ENCODE data around the gene KIF16B.

KIF16B gene

DNA sequence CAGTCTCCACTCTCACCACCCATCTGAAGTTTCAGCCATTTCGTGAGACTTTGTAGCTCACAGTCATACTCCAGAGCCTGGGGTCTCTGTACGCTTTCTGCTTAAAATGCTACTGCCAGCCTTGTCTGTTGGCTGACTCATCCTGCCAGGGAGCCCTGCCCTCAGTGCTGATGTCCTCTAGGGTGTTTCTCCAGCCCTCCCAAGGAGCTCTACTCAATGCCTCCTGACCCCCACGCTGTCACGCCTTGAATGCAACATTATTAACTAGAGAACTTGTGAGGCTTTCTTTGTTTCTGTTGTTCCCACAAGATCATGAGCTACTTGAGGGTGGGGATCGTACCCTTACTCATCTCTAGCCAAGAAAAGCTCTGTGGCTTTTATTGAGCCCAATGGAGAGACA, 20.1 kb downstream of the KIF16B start:
- TF ChIP-seq ISL1 (CRISPR knock-in tag; IDR thresholded peaks at IDR 0.05) = no peak
- no peak for TF ChIP-seq PPARA (CRISPR knock-in tag; IDR thresholded peaks at IDR 0.05; ENCODE audit: borderline replicate concordance)
- no peak for ATAC-seq

DNA sequence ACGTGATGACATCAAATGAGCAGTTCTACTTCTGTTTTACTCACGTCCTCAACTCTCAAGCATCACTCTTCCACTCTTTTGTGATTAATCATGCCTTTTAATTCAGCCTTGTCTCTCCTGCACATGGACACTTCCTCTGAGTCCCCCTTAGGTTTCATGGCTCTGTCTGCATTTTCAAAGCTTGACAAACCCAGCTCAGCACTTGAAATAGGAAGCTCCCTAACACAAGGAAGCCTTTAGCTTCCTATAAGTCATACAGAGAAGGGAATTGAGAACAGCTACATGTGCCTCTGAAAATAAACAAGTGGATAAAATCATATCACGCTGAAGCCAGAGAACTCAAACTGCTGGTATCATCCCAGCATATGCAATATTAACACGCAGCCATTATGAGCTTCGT, 21.2 kb downstream of the KIF16B start:
- TF ChIP-seq ZC3H10 (CRISPR knock-in tag; IDR thresholded peaks at IDR 0.05) (no peak), RARB (CRISPR knock-in tag; IDR thresholded peaks at IDR 0.05) (no peak), ZFP30 (CRISPR knock-in tag; IDR thresholded peaks at IDR 0.05) (no peak), ESRRG (CRISPR knock-in tag; IDR thresholded peaks at IDR 0.05) (no peak), TCF4 (CRISPR knock-in tag; IDR thresholded peaks at IDR 0.05; ENCODE audit: borderline replicate concordance) (no peak), GLIS3 (CRISPR knock-in tag; IDR thresholded peaks at IDR 0.05) (no peak), ARNTL (CRISPR knock-in tag; IDR thresholded peaks at IDR 0.05; ENCODE audit: borderline replicate concordance, low read depth) (no peak), PPARA (CRISPR knock-in tag; IDR thresholded peaks at IDR 0.05; ENCODE audit: borderline replicate concordance) (no peak), ZNF565 (CRISPR knock-in tag; conservative IDR thresholded peaks at IDR 0.05; ENCODE audit: low read depth) (no peak), BACH2 (CRISPR knock-in tag; IDR thresholded peaks at IDR 0.05; ENCODE audit: borderline replicate concordance) (no peak), CSRNP3 (CRISPR knock-in tag; IDR thresholded peaks at IDR 0.05) (no peak), TOX (CRISPR knock-in tag; IDR thresholded peaks at IDR 0.05; ENCODE audit: borderline replicate concordance) (no peak), ISL1 (CRISPR knock-in tag; IDR thresholded peaks at IDR 0.05) (no peak), PATZ1 (CRISPR knock-in tag; IDR thresholded peaks at IDR 0.05; ENCODE audit: borderline replicate concordance) (no peak)
- TF ChIP-seq, protein P1, sequence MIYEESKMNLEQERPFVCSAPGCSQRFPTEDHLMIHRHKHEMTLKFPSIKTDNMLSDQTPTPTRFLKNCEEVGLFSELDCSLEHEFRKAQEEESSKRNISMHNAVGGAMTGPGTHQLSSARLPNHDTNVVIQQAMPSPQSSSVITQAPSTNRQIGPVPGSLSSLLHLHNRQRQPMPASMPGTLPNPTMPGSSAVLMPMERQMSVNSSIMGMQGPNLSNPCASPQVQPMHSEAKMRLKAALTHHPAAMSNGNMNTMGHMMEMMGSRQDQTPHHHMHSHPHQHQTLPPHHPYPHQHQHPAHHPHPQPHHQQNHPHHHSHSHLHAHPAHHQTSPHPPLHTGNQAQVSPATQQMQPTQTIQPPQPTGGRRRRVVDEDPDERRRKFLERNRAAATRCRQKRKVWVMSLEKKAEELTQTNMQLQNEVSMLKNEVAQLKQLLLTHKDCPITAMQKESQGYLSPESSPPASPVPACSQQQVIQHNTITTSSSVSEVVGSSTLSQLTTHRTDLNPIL (CRISPR knock-in tag; IDR thresholded peaks at IDR 0.05; ENCODE audit: low read depth) = no peak
- TF ChIP-seq, protein P2, sequence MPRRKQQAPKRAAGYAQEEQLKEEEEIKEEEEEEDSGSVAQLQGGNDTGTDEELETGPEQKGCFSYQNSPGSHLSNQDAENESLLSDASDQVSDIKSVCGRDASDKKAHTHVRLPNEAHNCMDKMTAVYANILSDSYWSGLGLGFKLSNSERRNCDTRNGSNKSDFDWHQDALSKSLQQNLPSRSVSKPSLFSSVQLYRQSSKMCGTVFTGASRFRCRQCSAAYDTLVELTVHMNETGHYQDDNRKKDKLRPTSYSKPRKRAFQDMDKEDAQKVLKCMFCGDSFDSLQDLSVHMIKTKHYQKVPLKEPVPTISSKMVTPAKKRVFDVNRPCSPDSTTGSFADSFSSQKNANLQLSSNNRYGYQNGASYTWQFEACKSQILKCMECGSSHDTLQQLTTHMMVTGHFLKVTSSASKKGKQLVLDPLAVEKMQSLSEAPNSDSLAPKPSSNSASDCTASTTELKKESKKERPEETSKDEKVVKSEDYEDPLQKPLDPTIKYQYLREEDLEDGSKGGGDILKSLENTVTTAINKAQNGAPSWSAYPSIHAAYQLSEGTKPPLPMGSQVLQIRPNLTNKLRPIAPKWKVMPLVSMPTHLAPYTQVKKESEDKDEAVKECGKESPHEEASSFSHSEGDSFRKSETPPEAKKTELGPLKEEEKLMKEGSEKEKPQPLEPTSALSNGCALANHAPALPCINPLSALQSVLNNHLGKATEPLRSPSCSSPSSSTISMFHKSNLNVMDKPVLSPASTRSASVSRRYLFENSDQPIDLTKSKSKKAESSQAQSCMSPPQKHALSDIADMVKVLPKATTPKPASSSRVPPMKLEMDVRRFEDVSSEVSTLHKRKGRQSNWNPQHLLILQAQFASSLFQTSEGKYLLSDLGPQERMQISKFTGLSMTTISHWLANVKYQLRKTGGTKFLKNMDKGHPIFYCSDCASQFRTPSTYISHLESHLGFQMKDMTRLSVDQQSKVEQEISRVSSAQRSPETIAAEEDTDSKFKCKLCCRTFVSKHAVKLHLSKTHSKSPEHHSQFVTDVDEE (CRISPR knock-in tag; IDR thresholded peaks at IDR 0.05) = no peak
- ATAC-seq = no peak

DNA sequence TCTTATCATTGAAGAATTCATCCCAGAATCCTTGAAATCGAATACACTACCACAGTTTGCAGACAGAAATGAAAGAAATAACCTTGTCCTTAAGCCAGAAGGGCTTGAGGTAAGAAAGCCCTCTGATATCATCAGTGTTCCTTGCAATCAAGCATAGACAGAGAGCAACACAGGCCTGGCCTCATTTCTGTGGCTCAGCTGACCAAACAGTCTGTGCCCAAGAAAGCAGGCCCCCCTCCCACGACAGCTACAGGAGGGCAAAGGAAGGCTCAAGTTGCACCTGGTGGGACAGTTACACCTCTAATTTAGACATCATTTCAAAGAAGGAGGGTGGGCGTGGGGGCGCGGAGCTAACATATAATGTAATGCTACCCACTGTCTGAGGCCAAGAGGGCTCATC, 21.6 kb downstream of the KIF16B start:
- TF ChIP-seq GLIS3 (CRISPR knock-in tag; IDR thresholded peaks at IDR 0.05) = no peak
- no peak for TF ChIP-seq POU6F1 (CRISPR knock-in tag; IDR thresholded peaks at IDR 0.05; ENCODE audit: borderline replicate concordance, low read depth)
- TF ChIP-seq TOX (CRISPR knock-in tag; IDR thresholded peaks at IDR 0.05; ENCODE audit: borderline replicate concordance) = no peak
- TF ChIP-seq PATZ1 (CRISPR knock-in tag; IDR thresholded peaks at IDR 0.05; ENCODE audit: borderline replicate concordance) = no peak
- no peak for TF ChIP-seq ZNF8 (CRISPR knock-in tag; IDR thresholded peaks at IDR 0.05)
- TF ChIP-seq BACH2 (CRISPR knock-in tag; IDR thresholded peaks at IDR 0.05; ENCODE audit: borderline replicate concordance) = no peak
- no peak for TF ChIP-seq ZNF70 (CRISPR knock-in tag; IDR thresholded peaks at IDR 0.05)
- no peak for TF ChIP-seq ARNTL (CRISPR knock-in tag; IDR thresholded peaks at IDR 0.05; ENCODE audit: borderline replicate concordance, low read depth)
- no peak for TF ChIP-seq ZFP3 (CRISPR knock-in tag; IDR thresholded peaks at IDR 0.05)
- TF ChIP-seq, protein P1 (CRISPR knock-in tag; IDR thresholded peaks at IDR 0.05; ENCODE audit: low read depth) = no peak
- no peak for TF ChIP-seq OSR1 (CRISPR knock-in tag; IDR thresholded peaks at IDR 0.05)
- TF ChIP-seq, protein P2 (CRISPR knock-in tag; IDR thresholded peaks at IDR 0.05) = no peak
- ATAC-seq = no peak

Data from SK-N-SH treated with all-trans-retinoic acid at 6 μM for 48 hours (cell line).